Spleen (tissue), 7 donors: Measurements from ENCODE around the gene FABP7.

Experiments used
- CTCF ChIP-seq, 11 experiments: fragments of 200-600 bp in 7 of 11; fragments of 450-650 bp in 4 of 11; sonication (generic) in 4 of 11; IDR thresholded peaks in 8 of 11; conservative IDR thresholded peaks in 3 of 11; 1 replicate in 7 of 11; 2 replicates in 4 of 11; pipeline versions ENCODE4 v1.4.0 to v1.8.0; 2016 to 2021; ENCODE audit warnings: antibody characterized with exemption in 11 of 11, inconsistent platforms in 4 of 11, mild to moderate bottlenecking in 1 of 11
- POLR2A ChIP-seq, 3 donors: fragments of 450-650 bp; IDR thresholded peaks; one replicate each; pipeline ENCODE4 v1.5.1; 2017; ENCODE audit warnings: antibody characterized with exemption in 3 of 3, mild to moderate bottlenecking in 1 of 3
- POLR2AphosphoS5 ChIP-seq, 3 donors: sonication (generic); formaldehyde crosslinking; IDR thresholded peaks; one replicate each; pipeline ENCODE4 v1.5.1; 2017; ENCODE audit warnings: antibody characterized with exemption in 3 of 3
- donor health status: DM: no; HTN: no; CAD: no; lungs with moderate emphysema.
- donor health status: DM: no; HTN: no; CAD: no.
- donor health status: DM: no; HTN: no; CAD: no.

GRCh38 chr6:122804962-122805485 lies 25.5 kb downstream of the FABP7 start:
- no peak for TF ChIP-seq CTCF (IDR thresholded peaks at IDR 0.05 in 8 of 11, conservative IDR thresholded peaks at IDR 0.05 in 3 of 11)
- no peak for TF ChIP-seq POLR2AphosphoS5 (IDR thresholded peaks at IDR 0.05)
- no peak for TF ChIP-seq POLR2A (IDR thresholded peaks at IDR 0.05)
